HUDEP-2 (cell line): ENCODE results near the gene COMMD4.
"Not testable (repeated sequence)": the region's sequence is repeated elsewhere in the genome, so short reads cannot be mapped to it uniquely, and the experiment has no call there.

Experiments used
- DNase-seq, 76 experiments: peaks; one replicate each; lab custom pipeline; 2025; ENCODE audit not compliant: unreplicated experiment in 76 of 76; lab: John Stamatoyannopoulos, UW

Gene COMMD4

GRCh38 chr15:75335705-75336355 is at the start of gene COMMD4:
TSS of gene COMMD4 (plus strand) at chr15:75336063. CDS start at chr15:75336090, 27 bp downstream.
- DNase-seq = peak in 74 of 76 experiments; percentile 34 to 92 (median 84)

DNA sequence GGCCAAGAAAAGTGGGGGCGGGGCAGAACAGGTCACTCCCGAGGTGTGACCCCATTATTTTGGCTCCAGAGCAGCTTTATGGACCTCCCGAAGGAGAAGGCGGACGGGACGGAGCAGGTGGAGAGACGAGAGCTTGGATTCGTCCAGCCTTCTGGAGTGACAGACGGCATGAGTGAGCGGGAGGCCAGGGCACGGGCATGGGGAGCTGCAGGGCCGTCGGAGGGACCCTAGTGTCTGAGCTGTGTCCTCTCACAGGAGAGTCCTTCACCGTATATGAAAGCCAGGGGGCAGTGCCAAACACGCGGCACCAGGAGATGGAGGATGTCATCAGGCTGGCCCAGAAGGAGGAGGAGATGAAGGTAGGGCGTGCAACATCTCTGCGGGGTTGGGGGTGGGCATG is 42.2 kb upstream of the COMMD4 start:
- DNase-seq = not testable (repeated sequence)

DNA sequence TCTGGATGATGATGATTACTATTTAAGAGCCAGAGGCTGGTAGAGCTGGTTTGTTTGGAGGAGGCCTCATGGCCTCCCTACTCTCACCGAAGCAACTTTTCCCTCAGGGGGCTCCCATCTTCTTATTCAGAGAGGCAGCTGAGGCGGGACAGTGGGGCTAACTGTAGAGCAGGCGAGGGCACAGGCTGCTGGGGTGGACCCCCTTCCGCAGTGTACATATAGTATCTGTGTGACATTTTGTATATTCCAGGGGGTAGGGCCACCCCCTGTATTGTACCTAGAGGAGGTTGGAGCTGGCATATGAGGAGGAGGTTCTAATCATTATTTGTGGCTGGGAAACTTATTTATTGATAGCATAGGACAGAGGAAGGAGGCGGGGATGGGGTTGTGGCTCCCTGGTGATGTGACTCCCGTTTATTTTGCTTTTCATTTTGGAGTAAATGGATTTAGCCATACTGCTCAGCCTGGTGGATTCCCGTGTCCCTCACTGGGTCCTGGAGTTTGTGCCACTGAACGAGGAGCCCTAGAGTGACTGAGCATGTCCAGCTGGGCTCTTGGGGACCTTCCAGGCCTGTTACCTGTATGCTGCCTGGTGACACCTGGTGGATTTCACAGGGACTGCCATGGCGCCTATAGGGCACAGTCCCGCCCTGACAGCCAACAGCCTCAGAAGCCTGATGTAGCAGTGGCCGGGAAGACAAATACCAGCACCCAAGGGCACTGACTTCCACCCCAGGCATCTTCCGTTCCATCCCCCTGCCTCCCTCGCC is 37.1 kb upstream of the COMMD4 start:
- not testable (repeated sequence) for DNase-seq

GRCh38 chr15:75299311-75299688 is 36.6 kb upstream of the COMMD4 start:
- not testable (repeated sequence) for DNase-seq

DNA sequence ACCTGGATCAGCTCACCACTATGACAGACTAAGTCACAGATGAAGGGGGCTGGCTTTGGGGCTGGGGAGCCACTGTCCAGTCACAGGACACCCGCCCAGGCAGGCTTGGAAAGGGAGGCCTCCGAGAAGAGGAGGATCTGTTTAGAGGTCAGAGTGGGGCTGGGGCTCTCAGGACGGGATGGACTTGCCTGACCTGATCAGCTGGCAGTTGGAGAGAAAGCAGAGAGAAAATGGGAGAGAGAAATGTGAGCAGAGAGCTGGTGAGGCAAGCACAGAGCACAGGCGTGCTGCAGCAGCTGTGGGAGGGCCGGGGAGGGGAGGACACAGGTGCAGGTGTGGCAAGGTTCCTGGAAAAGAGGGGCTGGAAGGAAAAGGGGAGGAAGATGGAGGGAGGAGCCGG is 35.8 kb upstream of the COMMD4 start:
- not testable (repeated sequence) for DNase-seq

DNA sequence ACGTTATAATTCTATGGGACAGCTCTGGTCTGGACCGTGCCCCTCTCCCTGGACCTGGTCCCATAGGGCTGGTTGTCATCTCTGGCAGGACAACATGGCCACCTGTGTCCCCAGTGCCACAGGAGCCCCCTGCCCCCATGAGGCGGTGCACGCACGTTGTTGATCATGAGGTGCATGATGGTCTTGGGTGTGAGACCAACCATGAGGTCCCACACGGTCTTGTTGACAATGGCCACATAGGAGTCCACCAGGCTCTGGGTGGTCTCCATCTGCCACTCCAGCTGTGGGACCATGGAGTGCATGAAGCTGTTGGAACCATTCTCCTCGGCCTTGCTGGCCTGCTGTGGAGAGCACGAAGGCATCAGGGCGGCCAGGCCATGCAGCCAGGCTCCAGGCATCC is 33.5 kb upstream of the COMMD4 start:
- DNase-seq = no peak

- DNase-seq = not testable (repeated sequence)
These were observed 33.1 kb upstream of the COMMD4 start for GRCh38 chr15:75302753-75303152.

DNA sequence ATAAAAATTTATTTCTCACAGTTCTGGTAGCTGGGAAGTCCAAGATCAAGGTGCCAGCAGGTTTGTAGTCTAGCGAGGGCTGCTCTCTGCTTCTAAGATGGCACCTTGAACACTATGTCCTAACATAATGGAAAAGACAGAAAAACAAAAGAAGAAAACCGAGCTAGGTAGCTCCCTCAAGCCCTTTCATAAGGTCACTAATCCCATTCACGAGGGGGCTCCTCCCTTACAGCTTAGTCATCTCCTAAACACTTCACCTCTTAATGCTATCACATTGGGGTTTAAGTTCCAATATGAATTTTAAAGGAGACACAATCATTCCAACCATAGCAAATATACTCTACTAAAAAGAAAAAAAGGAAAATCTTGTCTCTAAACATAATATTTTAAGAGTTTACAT is 29.7 kb upstream of the COMMD4 start:
- no peak for DNase-seq

- peak in 39 of 76 experiments; percentile 1 to 44 (median 16) for DNase-seq
These were observed 28.0 kb upstream of the COMMD4 start for GRCh38 chr15:75307778-75308390.

DNA sequence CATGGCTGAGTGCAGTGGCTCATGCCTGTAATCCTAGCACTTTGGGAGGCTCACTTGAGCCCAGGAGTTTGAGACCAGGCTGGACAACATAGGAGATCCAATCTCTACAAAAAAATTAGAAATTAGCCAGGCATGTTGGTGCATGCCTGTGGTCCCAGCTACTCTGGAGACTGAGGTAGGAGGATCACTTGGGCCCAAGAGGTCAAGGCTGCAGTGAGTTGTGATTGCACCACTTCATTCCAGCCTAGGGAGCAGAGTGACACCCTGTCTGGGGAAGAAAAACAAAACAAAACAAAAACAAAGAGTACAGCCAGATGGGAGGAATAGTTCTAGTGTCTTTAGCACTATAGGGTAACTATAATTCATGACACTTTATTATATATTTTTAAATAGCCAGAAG is 26.2 kb upstream of the COMMD4 start:
- no peak for DNase-seq

GRCh38 chr15:75312548-75312947 is 23.3 kb upstream of the COMMD4 start:
- DNase-seq = peak in 1 of 76 experiments; percentile 5

- no peak for DNase-seq
These were observed 22.6 kb upstream of the COMMD4 start for GRCh38 chr15:75313116-75313845.

DNA sequence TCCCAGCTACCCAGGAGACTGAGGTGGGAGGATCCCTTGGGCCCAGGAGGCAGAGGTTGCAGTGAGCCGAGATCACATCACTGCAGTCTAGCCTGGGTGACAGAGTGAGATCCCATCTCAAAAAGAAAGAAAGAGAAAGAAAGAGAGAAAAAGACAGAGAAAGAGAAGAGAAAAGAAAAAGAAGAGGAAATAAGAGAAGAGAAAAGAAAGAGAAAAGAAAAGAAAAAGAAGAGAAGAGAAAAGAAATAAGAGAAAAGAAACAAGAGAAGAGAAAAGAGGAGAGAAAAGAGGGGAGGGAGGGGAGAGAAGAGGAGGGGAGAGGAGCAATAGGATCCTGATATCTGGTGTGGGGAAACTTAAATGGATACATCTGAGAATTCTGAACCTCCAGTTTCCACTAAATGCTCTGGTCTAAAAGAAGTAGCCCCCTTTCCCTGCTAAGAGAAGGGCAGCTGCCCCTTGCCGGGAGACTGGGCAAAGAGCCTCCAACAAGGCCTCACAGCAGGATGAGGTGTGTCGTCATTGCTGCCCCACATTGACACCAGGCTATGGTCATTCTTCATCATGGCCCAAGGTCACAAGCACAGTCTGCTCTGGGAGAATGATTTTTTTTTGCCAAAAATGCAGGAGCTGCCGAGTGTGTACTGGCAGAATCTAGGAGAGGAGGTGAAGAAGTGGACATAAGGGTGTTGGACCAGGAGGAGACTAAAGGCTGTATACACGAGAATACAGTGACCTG is 21.1 kb upstream of the COMMD4 start:
- DNase-seq = no peak

GRCh38 chr15:75319231-75319897 is 16.5 kb upstream of the COMMD4 start:
- DNase-seq = not testable (repeated sequence)

DNA sequence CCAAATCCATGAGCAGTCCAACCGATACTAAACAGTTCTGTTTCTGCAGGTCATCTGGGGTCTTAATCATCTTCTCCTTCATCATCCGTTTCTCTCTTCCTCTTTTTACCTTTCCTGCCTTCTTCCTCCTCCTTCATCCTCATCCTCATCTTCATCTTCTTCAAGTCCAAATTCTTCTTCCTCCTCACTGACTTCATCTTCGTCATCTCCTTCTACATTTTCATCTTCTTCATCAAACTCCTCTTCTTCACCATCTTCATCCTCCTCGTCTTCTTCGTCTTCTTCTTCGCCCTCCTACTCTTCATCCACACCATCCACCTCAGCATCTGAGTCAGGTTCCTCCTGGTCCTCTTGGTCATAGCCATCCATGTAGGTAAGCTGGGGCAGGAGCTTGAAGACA is 14.2 kb upstream of the COMMD4 start:
- DNase-seq = no peak

GRCh38 chr15:75325922-75326321 is 9.9 kb upstream of the COMMD4 start:
- no peak for DNase-seq

DNA sequence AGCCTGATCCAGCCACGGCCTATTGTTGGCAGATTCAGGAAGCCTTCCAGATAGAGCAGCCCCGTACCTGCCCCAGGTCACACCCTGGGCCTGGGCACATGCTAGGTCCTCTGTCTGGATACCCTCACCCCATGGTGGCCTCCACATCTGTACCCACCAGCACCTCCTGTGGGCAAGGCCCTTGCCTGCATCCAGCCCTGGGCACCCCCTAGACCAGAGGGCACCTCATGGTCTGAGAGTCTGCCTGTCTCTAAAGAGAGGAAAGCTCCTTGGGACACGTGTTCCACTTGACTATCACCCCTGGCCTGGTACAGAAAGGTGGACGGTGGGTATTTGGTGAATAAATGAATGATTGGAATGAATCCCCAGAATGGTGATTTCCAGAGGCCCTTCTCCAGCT is 8.9 kb upstream of the COMMD4 start:
- no peak for DNase-seq

- no peak for DNase-seq
These were observed 8.4 kb upstream of the COMMD4 start for GRCh38 chr15:75327491-75327890.

GRCh38 chr15:75328493-75329314 is 7.2 kb upstream of the COMMD4 start:
- DNase-seq = no peak
